HG03342 (cell line): Measurements from ENCODE around the gene SLC25A48.
"Not testable (repeated sequence)": the region's sequence is repeated elsewhere in the genome, so short reads cannot be mapped to it uniquely, and the experiment has no call there.

Source experiments
- ATAC-seq: cut with Tn5 transposase; IDR thresholded peaks from one replicate; pipeline ENCODE4 v1.9.1; 2021; ENCODE audit warnings: mild to moderate bottlenecking, moderate library complexity; ENCODE audit not compliant: unreplicated experiment

The SLC25A48 gene

GRCh38 chr5:135851915-135852845, 17.7 kb downstream of the SLC25A48 start:
- ATAC-seq: no peak

DNA sequence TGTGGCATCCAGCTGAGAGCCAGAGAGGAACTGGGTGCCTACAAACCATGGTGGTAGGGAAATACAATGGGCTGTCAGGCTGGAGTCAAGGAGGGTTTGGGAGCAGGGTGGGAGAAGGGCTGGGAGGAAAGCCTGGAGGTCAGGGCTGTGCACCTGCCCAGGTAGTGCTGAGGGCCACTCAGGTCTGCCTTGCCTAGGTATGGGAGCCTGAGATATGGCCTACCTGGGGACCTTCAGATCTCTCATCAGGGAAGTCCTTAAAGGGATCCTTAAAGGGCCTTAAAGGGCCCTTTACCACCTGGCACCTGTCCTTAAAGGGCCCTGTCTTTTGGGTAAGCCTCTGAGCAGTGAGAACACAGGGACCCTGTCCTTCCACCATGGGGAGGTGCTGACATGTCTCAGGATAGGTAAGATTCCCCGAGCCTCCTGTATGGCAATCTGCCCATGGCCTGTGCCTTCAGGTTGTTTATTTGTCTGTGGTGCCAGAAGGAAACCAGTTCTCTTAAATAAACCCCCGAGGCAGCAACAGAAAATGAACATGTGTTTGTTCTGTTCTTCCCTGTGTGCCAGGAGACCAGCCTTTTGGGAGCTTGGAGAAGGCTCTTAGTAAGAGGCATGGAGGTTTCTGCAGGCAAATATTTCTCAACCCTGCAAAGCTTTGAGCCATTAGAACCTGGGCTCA, 23.3 kb downstream of the SLC25A48 start:
- no peak for ATAC-seq

- not testable (repeated sequence) for ATAC-seq
These were observed 24.7 kb downstream of the SLC25A48 start for GRCh38 chr5:135859186-135859585.

GRCh38 chr5:135859641-135860040, 25.2 kb downstream of the SLC25A48 start:
- no peak for ATAC-seq

- no peak for ATAC-seq
These were observed 27.2 kb downstream of the SLC25A48 start for GRCh38 chr5:135861641-135862040.

DNA sequence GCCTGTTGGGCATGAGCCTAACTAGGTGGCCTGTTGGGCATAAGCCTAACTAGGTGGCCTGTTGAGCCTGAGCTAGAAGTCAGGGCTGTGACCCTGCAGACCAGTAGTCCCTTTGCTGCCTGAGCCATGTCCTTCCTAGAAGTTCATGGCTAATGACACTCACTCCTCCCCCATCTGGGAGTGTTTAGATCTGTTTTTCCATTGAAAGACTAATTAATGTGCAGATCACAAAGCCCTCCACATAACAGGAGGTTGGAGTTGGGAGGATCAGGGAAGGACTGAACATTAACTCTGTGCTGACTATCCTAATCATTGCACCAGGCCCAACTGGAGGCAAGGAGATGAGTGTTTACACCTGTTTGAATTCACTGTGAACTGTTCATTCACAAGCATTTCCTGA, 27.6 kb downstream of the SLC25A48 start:
- no peak for ATAC-seq

- ATAC-seq: no peak
These were observed 28.3 kb downstream of the SLC25A48 start for GRCh38 chr5:135862744-135863143.

DNA sequence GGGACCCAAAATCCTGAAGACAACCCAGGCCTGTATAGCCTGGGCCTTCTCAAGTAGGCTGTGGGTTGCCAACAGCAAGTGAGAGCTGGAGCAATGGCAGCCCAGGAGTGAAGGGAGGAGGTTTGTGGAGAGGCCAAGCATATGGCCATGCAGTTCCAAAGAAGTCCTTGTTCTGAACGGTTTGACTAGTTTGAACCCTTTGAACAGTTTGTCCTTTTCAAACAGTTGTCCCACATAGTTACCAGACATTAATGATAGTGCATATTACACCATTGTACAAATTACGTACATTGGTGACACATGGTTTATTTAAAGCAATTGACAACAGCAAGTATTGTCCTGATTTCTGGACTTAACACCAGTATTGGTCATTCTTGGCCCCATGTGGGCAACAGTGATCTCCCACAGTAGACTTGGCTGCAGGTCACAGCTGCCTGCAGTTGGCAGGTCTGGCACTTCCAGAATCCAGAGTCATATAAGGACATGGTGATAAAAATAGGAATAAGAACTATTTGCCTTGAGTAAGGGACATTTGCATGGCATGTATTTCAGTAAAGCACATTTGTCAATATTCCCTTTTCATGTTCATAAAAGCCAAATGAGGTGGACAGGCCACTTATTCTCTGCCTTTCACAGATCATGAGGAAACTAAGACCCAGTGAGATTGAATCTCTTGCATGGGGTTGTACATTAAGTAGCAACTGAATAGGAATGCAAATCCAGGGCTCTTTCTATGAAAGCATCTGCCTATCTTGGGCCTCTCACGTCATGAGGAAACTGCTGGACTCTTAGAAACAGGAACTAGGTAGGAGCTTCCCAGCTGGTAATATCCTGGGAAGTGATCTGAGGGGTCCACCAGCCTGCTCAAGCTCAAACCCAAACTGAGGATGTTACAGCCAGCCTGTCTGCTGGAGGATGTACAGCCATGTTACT, 30.3 kb downstream of the SLC25A48 start:
- ATAC-seq: no peak

DNA sequence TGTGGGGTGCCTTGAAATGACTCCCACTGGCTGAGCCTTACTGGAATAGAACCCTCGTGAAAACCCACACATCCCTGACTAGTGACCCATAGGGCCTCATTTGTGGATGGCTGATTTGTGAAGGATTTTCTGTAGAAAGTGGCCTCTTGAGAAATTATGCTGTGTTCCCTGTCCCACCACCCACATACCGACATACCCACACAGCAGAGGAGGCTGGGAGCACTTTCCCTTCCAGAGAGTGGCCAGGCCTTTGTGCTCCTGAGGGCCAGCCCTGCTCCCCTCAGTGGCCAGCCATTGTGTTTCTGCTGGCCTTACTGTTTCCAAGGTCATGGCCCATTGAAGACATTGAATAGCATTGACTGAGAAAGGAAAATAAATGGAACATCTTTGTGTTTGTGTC, 31.6 kb downstream of the SLC25A48 start:
- no peak for ATAC-seq

- ATAC-seq: no peak
These were observed 33.1 kb downstream of the SLC25A48 start for GRCh38 chr5:135867599-135867998.

GRCh38 chr5:135868681-135869080, 34.2 kb downstream of the SLC25A48 start:
- no peak for ATAC-seq

DNA sequence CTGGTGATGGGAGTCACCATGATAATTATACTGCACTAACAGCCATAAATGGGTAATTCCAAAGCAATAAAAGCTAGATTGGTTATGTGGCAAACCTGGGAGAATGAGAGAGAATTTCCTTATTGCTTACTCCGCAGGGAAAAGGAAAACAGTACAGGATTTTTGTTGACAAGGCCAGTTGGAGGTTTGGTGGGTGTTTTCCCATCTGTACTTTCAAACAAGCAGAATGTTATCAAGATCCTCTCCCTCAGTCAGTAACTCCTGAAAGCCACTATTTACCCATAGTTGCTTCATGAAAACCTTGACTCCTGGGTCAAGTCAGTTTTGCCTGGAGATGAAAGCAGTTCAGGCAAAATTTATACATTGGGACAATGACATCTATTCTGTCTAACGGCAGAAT, 34.8 kb downstream of the SLC25A48 start:
- ATAC-seq: no peak

GRCh38 chr5:135869935-135870334, 35.5 kb downstream of the SLC25A48 start:
- ATAC-seq: no peak

- no peak for ATAC-seq
These were observed 36.9 kb downstream of the SLC25A48 start for GRCh38 chr5:135871268-135871915.

DNA sequence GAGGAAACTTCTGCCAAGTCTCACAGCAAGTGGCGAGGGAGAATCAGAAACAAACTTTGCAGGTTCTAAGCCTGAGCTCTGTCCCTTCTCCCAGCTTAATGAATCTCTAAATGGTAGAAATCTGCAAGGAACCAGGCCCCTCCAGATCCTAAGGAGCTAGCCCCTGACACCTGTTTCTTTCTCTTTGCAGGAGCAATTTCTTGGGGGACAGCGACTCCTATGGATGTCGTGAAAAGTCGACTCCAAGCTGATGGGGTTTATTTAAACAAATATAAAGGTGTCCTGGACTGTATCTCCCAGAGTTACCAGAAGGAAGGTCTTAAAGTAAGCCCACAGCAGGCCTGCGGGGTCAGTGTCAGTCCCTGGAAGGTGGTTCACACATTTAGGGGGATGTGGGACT, 39.4 kb downstream of the SLC25A48 start:
- ATAC-seq: no peak

GRCh38 chr5:135874461-135874860, 40.0 kb downstream of the SLC25A48 start:
- no peak for ATAC-seq

DNA sequence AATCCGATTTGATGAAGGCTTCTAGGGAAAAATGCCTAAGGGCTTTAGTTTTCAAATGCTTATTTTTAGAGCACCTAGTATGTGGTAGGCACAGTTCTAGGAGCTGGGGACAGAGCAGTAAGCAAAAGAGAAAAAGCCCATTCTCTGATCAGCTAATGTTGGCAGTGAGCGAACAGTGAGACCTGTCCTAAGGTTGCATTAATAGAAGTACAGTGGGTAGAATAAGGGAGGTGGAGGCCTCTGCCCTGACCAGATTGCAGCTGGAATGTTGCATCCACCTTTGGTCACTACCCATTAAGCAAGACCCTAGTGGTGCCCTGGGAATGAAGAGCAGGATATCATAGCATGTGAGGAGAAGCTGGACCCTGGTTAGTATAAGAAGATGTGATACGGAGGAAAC, 41.1 kb downstream of the SLC25A48 start:
- no peak for ATAC-seq

DNA sequence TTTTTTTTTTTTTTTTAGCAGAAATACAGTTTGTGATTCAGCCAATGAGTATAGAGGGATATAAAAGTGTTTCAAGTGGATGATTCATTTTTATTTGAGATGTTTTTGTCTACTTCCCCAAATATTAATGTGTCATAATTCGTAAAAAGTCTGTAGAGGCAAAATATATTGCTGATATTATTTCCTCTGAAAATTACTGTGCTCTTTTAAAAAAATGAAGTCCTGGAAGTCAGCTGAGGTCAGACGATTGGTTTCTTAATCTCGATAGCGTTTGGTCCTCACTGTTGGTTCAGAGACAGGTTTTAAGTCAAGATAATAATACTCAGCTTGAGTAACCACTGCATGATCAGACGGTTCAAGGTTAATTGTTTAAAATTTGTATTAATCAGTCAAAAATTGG, 41.7 kb downstream of the SLC25A48 start:
- ATAC-seq: no peak

- ATAC-seq: no peak
These were observed 43.2 kb downstream of the SLC25A48 start for GRCh38 chr5:135877570-135878155.

GRCh38 chr5:135878156-135878620, 43.7 kb downstream of the SLC25A48 start:
- no peak for ATAC-seq
